Endothelial cell (in vitro differentiated cells): ENCODE measurements around the gene FEZ2. TPM values are rescaled to one million over a fixed set of nuclear protein-coding genes. Genes with fewer than 3 reads are reported as not detected.

Source experiments
- DNase-seq: peaks from one replicate; pipeline ENCODE4 v3.0.0; 2021; ENCODE audit warnings: low spot score
- H3K27ac Mint-ChIP-seq: one replicate; pipeline ENCODE4 v1.8.0; 2021; ENCODE audit warnings: mixed read lengths, inconsistent platforms; ENCODE audit not compliant: unreplicated experiment
- H3K27me3 Mint-ChIP-seq: one replicate; pipeline ENCODE4 v1.8.0; 2021; ENCODE audit warnings: mild to moderate bottlenecking, moderate library complexity, mixed read lengths, inconsistent platforms; ENCODE audit not compliant: unreplicated experiment
- H3K36me3 Mint-ChIP-seq: one replicate; pipeline ENCODE4 v1.8.0; 2021; ENCODE audit warnings: mild to moderate bottlenecking, low read depth, mixed read lengths, inconsistent platforms; ENCODE audit not compliant: unreplicated experiment
- H3K4me1 Mint-ChIP-seq: one replicate; pipeline ENCODE4 v1.8.0; 2021; ENCODE audit warnings: mild to moderate bottlenecking, mixed read lengths, inconsistent platforms; ENCODE audit not compliant: unreplicated experiment
- H3K4me3 Mint-ChIP-seq: one replicate; pipeline ENCODE4 v1.8.0; 2021; ENCODE audit warnings: mild to moderate bottlenecking, mixed read lengths, inconsistent platforms; ENCODE audit not compliant: unreplicated experiment
- H3K9me3 Mint-ChIP-seq: one replicate; pipeline ENCODE4 v1.8.0; 2021; ENCODE audit warnings: mixed read lengths, inconsistent platforms; ENCODE audit not compliant: unreplicated experiment
- CTCF ChIP-seq: fragments of 200-600 bp; sonication (generic); IDR thresholded peaks from one replicate; pipeline ENCODE4 v1.5.0; 2021; ENCODE audit warnings: antibody characterized with exemption; ENCODE audit not compliant: unreplicated experiment
- total RNA-seq: library from RNA; stranded (reverse); fragmentation: NEBNext Ultra II Directional; extraction: Animal tissue kit (Norgen Biotek cat#: 25700); gene quantifications from one replicate; pipeline ENCODE4 v1.2.1, GENCODE V29; 2021; ENCODE audit not compliant: unreplicated experiment

FEZ2 gene
- total RNA-seq, 1 donor from 2014 or later, result 40.8 TPM

- peaks cover 28% of the 10 kb centered on the region for H3K4me1 Mint-ChIP-seq
- H3K4me3 Mint-ChIP-seq, result no peak overlapping the region
- no peaks in the 10 kb centered on the region for H3K9me3 Mint-ChIP-seq
- no peak for DNase-seq
- H3K27ac Mint-ChIP-seq, result no peak overlapping the region
- peaks cover 8% of the 10 kb centered on the region for H3K27me3 Mint-ChIP-seq
- H3K36me3 Mint-ChIP-seq, result peaks cover 8% of the 10 kb centered on the region
- TF ChIP-seq CTCF, result no peak
These were observed 3.1 kb downstream of the FEZ2 start for GRCh38 chr2:36594849-36595248.

GRCh38 chr2:36589230-36589630 lies 8.7 kb downstream of the FEZ2 start:
- no peaks in the 10 kb centered on the region for H3K9me3 Mint-ChIP-seq
- no peak overlapping the region for H3K27ac Mint-ChIP-seq

GRCh38 chr2:36587556-36587955 lies 10.4 kb downstream of the FEZ2 start:
- peaks cover 2% of the 10 kb centered on the region for H3K27me3 Mint-ChIP-seq
- TF ChIP-seq CTCF, result no peak
- no peaks in the 10 kb centered on the region for H3K4me1 Mint-ChIP-seq
- peaks cover 19% of the 10 kb centered on the region for H3K36me3 Mint-ChIP-seq
- H3K4me3 Mint-ChIP-seq, result no peak overlapping the region
- H3K9me3 Mint-ChIP-seq, result no peaks in the 10 kb centered on the region
- no peak for DNase-seq
- H3K27ac Mint-ChIP-seq, result no peak overlapping the region

More at GRCh38 chr2:36589230-36589630, 8.7 kb downstream of the FEZ2 start:
- peaks cover 4% of the 10 kb centered on the region for H3K4me1 Mint-ChIP-seq
- TF ChIP-seq CTCF, result no peak
- DNase-seq, result no peak
- peaks cover 2% of the 10 kb centered on the region for H3K27me3 Mint-ChIP-seq
- H3K36me3 Mint-ChIP-seq, result peaks cover 15% of the 10 kb centered on the region
- H3K4me3 Mint-ChIP-seq, result no peak overlapping the region

GRCh38 chr2:36587101-36587500 lies 10.9 kb downstream of the FEZ2 start:
- no peak for TF ChIP-seq CTCF
- Mint-ChIP-seq H3K36me3 (peaks cover 19% of the 10 kb centered on the region), H3K4me1 (no peaks in the 10 kb centered on the region), H3K27me3 (peaks cover 2% of the 10 kb centered on the region), H3K9me3 (no peaks in the 10 kb centered on the region), H3K4me3 (no peak overlapping the region), H3K27ac (no peak overlapping the region)
- DNase-seq, result no peak

GRCh38 chr2:36586672-36587071 lies 11.3 kb downstream of the FEZ2 start:
- no peak for TF ChIP-seq CTCF
- H3K27ac Mint-ChIP-seq, result no peak overlapping the region
- DNase-seq, result no peak
- no peaks in the 10 kb centered on the region for H3K4me1 Mint-ChIP-seq
- H3K36me3 Mint-ChIP-seq, result peaks cover 19% of the 10 kb centered on the region
- no peak overlapping the region for H3K4me3 Mint-ChIP-seq
- H3K27me3 Mint-ChIP-seq, result peaks cover 2% of the 10 kb centered on the region
- H3K9me3 Mint-ChIP-seq, result no peaks in the 10 kb centered on the region
